ENCODE measurements around the gene IFT122.
"Not testable (repeated sequence)": the region's sequence is repeated elsewhere in the genome, so short reads cannot be mapped to it uniquely, and the experiment has no call there.

The IFT122 gene

DNA sequence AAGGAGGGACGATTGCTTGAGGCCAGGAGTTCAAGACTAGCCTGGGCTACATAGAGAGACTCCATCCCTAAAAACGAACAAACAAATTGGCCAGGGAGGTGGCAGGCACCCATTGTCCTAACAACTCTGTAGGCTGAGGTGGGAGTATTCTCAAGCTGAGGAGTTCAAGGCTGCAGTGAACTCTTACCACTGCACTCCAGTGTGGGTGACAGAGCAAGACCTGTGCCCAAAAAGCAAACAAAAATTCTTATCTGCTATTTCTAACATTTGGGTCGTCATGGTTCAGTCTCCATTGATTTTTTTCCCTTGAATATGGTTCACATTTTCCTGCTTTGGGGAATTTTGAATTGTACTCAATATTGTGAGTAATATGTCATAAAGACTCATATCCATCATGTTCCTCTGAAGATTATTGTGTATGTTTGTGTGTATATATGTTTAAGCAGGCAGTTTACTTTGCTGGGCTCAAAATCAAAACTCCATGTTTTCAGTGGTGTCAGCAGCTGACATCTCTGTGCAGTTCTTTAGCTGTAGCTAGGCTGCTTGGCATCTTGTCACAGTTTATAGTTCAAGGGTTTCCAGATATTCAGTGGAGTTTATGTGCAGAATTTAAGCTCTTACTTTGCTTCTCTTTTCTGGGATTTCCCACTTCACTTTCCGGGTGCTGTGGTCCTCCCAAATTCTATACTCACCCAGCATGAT, 33.2 kb downstream of the IFT122 start:
- no peak for DNase-seq (ENCODE audit: low spot score)

DNA sequence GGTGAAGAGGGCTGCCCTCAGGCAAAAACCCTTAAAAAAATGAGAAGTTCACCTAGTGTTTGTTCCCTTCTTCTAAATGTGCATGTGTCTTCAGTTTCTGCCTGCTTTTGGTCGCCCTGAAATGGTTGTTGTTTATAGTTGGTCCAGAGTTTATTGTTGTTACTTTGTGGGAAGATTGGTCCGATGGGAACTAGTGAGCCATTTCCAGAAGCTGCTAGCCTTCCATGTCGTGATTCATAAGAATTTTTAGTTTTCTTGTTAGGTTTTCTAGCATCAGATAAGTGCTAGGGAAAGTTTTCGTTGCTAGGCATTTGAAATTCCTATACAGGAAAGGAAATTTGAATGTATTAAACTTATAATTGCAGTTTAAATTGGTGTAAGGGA, 33.7 kb downstream of the IFT122 start:
- no peak for DNase-seq (ENCODE audit: low spot score)

DNA sequence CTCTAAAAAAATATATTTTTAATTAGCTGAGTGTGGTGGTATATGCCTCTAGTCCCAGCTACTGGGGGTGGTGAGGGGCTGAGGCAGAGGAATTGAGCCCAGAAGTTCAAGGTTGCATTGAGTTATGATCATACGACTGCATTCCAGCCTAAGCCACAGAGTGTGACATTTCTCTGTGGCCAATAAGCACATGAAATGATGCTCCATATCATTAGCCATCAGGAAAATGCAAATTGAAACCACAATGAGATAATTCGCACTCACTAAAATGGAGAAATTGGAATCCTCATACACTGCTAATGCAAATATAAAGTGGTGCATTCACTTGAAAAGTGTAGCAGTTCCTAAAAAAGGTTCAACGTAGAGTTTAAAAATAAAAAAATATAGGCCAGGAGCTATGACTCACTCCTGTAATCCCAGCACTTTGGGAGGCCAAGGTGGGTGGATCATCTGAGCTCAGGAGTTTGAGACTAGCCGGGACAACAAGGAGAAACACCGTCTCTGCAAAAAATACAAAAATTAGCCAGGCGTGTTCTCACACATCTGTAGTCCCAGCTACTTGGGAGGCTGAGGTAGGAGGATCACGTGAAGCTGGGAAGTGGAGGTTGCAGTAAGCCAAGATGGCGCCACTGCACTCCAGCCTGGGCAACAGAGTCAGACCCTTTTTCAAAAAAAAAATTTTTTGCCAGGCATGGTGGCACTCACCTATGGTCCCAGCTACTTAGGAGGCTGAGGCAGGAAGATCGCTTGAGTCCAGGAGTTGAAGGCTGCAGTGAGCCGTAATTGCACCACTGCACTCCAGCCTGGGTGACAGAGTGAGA, 35.2 kb downstream of the IFT122 start:
- DNase-seq (ENCODE audit: low spot score): no peak

DNA sequence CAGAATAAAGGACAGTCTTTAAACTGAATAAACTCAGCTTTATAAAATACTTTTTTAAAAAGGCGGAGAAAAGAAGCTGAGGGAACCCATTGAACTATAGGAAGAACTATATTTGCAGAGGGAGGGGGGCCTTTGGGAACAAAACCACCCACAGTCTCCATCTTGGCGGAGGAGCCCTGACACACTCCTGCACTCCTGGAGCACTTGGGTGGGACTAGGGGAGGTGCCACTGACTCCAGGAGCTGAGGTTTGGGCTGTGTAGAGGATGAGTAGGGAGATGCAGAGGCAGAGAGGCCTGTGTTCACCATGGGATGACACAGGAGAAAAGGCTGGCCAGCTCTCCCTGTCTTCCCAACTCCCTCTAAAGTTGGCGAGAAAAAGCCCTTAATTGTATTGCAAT, 35.8 kb downstream of the IFT122 start:
- no peak for DNase-seq (ENCODE audit: low spot score)

DNA sequence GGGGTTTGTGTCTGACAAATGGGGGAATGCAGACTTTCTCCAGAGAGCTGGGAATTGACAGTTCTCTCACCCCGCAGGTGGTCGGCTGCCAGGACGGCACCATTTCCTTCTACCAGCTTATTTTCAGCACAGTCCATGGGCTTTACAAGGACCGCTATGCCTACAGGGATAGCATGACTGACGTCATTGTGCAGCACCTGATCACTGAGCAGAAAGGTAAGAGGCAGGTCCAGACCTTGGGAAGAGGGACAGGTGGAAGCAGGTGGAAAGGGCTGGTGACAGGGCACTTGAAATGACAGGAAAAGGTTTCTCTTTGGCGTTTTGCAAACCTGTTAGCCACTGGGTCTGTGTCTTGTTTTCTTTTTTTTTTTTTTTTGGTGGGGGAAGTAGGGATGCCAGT, 36.6 kb downstream of the IFT122 start:
- DNase-seq (ENCODE audit: low spot score): no peak

DNA sequence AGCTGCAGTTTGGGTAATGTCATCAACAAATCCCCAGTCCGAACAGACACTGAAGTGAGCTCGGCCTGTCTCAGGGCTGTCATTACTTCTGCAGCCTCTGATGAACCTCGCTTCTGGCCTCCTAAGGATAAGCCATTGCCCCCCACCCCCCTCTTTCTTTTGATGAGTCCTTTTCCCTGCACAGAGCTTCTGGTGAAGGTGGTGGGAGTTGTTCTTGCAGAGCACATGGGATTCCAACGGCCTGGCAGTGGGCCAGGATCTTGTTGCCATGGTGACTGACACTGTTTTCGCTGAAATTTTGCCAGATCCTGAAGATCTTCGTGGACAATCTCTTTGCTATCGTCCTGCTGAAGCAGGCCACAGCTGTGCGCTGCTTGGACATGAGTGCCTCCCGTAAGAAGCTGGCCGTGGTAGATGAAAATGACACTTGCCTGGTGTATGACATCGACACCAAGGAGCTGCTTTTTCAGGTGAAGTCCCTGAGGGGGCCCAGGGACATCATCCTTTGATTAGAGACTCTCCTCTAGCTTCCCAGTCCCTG, 41.3 kb downstream of the IFT122 start:
- DNase-seq (ENCODE audit: low spot score): not testable (repeated sequence)

DNA sequence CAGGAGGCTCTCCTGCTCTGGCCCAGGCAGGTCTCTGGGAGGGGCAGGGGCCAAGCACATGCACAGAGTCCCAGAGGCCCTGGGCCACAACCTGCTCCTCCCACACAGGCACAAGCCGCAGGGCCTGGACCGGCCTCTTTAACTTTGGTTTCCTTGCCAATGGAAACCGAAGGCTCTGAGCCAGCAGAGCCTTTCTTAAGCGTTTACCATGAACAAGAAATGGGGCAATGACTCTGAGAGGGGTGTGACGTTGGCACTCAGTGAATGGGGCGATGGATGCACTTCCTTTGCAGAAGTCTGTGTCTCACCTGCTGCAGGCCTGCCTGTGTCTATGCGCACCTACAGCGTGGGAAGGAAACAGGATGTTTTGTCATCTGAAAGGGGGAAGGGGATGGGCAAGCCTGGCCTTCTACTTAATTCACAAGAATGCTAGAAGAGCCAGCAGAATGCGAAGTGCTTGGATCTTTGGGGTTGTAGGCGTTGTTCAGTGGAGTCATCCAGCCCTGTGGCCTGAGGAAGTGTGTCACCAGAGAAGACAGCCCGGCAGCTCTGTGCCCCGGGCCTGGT, 41.8 kb downstream of the IFT122 start:
- peak; percentile 80 for DNase-seq (ENCODE audit: low spot score)

DNA sequence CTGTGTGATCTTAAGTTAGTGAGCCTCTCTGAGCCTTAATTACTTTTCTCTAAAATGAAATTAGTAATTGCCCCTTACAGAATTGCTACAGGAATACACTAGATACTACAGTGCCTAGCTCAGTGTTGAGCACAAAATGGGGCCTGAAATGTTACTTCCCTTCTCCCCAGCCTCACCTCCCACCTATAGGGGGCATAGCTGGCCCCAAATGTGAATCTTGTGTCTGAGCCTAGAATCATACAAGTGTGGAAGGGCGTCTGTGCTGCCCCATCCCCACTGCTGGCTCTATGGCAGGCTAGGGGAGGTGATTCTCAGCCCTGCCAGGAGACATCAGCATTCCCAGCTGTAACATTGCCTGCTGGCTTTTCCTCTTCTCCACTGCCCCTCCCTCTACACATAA, 42.7 kb downstream of the IFT122 start:
- DNase-seq (ENCODE audit: low spot score): no peak

DNA sequence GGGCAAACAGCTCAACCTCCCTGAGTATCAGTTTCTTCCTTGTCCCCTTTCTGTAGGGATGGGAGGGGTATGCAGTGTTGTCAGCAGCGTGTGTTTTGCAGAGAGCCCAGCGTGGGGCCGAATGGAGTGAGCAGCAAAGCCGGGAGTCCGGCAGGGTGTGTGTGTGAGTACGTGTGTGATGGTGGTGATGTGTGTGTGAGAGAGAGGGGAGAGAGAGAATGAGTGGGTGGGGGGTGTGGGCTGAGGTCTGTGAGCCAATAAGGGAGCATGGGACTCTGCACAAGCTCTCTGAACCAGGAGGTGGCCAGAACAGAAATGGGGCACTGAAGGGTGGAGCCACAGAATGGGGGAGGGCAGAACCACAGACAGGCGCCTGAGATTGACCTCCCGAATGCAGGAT, 43.8 kb downstream of the IFT122 start:
- no peak for DNase-seq (ENCODE audit: low spot score)

DNA sequence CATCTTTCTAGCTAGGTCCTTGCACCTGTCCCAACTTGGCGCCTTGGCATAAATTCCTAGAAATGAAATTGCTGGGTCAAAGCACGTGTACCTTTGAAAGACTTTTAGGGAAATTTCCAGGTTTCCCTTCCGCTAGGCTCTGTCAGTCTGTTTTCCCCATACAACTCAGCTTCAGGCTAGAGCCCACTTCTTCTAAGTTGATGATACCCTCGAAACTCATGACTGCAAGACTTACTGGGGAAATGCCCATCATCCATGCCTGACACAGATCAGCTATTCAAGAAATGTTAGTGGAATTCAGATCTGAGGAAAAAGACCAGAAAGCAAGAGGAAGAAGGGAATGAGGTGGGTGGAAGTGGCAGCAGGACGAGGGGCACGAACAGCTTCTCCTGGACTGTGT, 45.1 kb downstream of the IFT122 start:
- DNase-seq (ENCODE audit: low spot score): not testable (repeated sequence)

DNA sequence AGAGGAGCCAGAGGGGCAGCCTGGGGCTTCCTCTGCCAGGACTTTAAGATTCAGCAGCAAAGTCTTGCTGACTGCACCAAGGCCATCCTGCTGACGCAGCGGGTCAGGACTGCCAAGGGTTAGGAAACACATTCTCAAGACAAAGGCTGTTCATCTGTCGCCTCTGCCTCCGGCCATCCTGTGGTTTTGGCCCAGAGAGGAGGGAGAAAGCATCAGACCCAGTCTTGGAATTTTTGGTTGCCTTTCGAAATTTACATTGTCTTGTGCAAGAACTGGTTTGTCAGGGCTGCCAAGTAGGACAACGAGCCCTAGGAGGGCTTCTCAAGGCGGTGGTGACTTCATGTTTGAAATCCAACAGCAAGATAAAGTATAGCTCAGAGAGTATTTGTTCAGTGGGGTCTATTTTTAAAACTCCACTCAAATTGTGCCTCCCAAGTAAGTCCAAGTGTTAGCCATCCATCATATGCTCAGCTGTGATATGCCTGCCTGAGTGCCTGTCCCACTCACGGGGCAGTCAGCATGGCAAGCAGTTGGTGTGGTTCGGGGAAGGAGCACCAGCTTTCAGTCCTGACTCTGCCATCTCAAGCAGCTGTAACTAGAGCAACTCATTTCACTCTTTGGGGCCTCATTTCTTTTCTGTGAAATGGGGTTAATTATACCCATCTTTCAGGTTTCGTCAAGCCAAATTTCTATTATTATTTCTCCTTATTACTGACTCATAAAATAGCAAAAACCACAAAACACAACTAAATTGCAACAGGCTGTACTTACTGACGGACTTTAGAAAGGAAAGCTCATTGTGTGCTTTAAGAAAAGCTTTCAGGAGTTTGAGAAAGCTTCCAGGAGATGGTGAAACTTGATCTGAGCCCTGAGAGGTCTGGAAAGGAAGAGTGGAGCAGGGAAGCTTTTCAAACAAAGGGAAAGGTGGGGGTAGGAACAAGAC, 46.0 kb downstream of the IFT122 start:
- peak; percentile 83 for DNase-seq (ENCODE audit: low spot score)

DNA sequence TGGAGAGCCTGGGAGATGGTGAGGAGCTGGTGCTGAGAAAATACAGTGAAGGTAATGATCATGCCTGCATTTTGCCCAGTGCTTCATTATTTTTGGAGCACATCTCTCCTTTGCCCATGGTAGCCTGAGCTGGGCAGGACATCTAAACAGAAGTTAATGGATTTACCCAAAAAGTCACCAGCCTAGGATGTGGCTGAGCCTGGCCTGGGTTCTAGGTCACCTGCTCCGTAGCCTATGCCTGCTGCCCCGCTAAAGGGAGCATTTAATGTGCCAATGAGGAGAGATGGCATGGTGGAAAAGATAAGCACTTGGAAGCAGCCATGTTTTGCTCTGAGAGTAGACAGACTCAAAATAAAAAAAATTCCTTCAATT, 46.6 kb downstream of the IFT122 start:
- DNase-seq (ENCODE audit: low spot score): no peak

DNA sequence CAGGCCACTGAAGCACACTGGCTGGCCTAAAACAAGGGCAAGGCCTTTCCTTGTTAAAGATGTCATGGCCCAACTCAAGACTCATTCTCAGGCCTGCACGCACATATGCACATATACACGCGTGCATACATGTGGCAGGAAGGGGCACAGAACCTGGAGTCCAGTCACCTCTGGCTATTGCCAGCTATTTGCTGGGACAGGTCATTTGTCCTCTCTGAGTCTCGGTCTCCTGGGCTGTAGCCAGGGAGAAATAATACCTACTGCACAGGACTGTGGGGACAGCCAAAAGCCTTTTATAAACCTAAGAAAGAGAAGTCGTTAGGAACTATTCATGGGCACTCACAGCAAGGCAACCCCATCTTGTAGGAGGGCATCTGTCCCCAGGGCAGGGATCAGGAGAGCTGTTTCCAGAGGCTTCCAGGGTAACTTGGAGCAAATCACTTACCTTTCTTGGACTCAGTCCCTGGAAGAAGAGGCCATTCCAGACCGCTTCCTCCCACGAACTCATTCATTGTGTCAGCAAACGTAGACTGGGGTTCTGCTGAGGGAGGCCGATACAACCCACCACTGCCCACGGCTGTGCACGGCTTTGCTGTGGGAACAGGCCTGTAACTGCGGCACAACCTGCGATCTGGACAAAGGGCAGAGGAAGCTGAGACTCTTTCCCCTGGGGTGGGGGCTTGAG, 47.3 kb downstream of the IFT122 start:
- DNase-seq (ENCODE audit: low spot score): no peak

DNA sequence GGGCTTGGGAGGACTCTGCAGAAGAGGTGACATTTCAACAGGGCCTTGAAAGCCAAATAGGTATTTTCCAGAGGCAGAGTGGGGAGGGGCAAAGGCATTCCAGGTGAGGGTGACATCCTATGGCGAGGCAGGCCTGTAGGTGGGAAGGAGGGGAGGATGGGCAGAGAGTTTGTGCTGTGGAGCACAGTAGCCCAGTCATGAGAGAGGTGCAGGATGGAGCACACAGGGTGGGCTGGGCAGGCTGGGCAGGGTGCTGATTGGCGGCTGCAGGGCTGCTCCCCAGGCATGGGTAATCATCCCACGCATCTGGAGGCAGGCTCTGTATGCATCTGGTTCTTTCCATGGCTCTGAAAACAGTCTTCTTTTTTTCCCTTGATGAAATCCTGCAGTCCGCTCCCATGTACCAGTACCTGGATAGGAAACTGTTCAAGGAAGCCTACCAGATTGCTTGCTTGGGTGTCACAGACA, 47.9 kb downstream of the IFT122 start:
- DNase-seq (ENCODE audit: low spot score): not testable (repeated sequence)

DNA sequence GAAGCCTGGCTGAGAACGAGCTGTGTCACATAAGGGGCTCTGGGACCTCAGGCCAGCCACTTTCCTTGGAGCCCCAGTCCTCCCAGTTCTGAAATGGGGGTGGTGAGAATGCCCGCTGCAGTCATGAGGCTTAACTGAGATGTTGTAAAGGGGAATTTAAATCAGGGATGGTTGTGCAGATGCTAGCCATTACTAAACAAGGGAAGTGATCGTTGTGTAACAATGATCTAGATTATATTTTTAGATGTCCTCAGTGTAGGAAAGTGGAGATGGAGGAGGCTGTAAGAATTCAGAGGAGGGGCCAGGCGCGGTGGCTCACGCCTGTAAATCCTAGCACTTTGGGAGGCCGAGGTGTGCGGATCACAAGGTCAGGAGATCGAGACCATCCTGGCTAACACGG, 49.2 kb downstream of the IFT122 start:
- not testable (repeated sequence) for DNase-seq (ENCODE audit: low spot score)

DNA sequence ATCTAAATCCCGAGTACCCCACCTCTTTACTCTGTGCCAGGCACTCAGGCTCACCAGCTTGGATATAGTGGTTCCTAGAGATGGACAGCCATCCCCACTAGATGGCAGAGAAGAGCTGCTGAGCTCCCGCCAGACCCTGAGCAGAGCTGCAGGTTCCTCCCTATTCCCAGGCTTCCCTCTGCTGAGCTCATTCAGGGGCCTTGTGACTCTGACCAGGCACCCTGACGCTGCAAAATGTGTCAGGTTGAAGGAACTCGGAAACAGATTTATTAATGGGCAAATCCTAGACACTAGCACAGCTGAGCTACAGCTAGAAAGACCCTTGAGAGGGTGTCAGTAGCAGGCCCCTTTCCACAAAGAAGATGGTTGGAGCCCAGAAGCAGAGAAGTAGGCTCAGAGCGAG, 50.2 kb downstream of the IFT122 start:
- peak; percentile 89 for DNase-seq (ENCODE audit: low spot score)

DNA sequence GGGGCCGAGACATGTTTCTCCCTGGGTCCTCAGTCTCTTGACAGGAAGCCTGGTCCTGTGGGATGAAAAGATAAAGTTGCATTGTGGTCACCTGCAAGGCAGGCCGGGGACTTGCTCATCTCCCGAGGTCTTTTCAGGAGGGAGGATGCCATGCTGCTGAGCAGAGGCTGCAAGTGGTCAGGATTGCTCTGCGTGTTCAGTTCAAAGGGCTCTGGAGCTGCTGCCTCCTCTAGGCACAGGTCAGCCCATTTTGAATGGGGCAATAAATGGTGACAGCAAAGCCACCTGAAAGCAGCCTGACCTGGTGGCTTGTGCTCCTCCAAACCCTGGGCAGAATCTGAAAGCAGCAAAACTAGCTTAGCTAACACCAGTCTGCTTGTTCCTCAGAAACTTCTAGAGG, 51.1 kb downstream of the IFT122 start:
- not testable (repeated sequence) for DNase-seq (ENCODE audit: low spot score)

DNA sequence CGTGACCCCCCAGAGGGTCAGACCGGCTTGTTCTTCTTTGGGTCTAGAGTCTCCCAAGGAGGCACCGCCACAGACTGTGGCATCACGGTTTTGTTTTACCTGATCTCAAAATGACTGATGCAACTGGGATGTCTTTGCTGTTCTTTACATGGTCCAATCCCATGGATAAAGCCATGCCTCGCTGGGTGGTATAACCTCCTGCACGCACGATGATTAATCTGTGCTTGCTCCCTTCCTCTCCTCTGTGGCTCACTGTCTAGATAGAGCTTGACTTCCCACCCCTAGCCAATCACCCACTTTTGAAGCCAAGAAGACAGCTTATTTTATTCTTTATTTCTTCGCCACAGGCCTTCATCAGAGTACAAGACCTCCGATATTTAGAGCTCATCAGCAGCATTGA, 51.8 kb downstream of the IFT122 start:
- DNase-seq (ENCODE audit: low spot score): no peak

DNA sequence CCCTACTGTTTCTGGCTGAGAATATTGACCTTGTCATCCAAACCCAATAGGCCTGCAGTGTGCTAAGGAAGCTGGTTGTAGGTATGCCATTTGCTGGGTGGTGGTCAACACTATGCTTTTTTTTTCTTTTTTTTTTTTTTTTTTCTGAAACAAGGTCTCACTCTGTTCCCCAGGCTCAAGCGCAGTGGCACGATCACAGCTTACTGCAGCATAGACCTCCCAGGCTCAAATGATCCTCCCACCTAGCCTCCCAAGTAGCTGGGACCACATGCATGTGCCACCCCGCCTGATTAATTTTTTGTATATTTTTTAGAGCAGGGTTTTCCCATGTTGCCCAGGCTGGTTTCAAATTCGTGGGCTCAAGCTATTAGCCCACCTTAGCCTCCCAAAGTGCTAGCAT, 52.7 kb downstream of the IFT122 start:
- DNase-seq (ENCODE audit: low spot score): no peak

DNA sequence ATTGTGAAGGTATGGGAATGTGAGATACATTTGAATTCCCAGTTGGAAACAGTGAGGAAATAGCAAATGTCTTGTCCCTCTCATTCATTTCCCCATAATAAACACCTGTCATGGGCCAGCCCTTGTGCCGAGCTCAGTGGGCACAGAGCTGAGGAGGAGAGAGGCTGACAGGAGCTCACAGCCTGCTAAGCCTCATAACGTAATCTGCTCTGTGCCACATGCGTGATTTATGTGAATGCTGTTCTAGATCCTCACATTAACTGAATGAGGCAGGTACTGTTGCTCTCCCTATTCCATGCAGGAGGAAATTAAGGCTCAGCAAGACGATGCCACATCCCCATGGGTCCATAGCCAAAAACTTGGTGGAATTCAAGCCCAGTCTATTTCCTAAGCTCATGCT, 53.2 kb downstream of the IFT122 start:
- no peak for DNase-seq (ENCODE audit: low spot score)

DNA sequence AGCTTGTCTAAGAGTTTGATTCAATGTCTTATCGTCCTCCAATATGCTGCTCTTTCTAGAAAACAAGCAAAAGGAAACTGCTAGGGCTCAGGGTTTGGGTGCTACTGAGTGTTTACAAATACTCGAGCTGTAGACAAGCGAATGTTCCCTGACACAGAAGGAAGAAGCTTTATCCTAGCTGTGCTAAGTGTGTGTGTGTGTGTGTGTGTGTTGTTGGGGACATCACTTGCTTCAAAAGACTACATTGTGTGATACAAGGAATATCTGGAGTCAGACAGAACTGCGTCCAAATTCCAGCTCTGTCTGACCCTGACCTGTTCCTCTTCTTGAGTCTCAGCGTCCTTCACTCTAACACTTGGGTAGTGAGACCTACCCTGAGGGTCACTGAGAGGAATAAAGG, 54.5 kb downstream of the IFT122 start:
- not testable (repeated sequence) for DNase-seq (ENCODE audit: low spot score)

All from kidney capillary endothelial cell (primary cell).